Nephron (organoid): ENCODE results near the gene APBB2.

Experiments used
- H3K27ac Mint-ChIP-seq, 3 experiments: 2 replicates each; pipeline ENCODE4 v1.8.0; 2020; ENCODE audit warnings: mixed read lengths in 3 of 3, mild to moderate bottlenecking in 2 of 3, moderate library complexity in 1 of 3
- H3K27me3 Mint-ChIP-seq: 2 replicates; pipeline ENCODE4 v1.8.0; 2021; ENCODE audit warnings: low read depth, mild to moderate bottlenecking, moderate library complexity, mixed read lengths
- H3K36me3 Mint-ChIP-seq: 2 replicates; pipeline ENCODE4 v1.8.0; 2020; ENCODE audit warnings: low read depth, mixed read lengths
- H3K4me1 Mint-ChIP-seq: 2 replicates; pipeline ENCODE4 v1.8.0; 2020; ENCODE audit warnings: mixed read lengths
- H3K4me3 Mint-ChIP-seq, 3 experiments: 2 replicates each; pipeline ENCODE4 v1.8.0; 2020; ENCODE audit warnings: mild to moderate bottlenecking in 3 of 3, mixed read lengths in 3 of 3, moderate library complexity in 2 of 3
- H3K9me3 Mint-ChIP-seq: 2 replicates; pipeline ENCODE4 v1.8.0; 2020; ENCODE audit warnings: mixed read lengths
- TF ChIP-seq, protein P1 (sequence below), 3 experiments: fragments of 200-600 bp; sonication (generic); IDR thresholded peaks; one replicate each; pipeline ENCODE4 v1.5.0; 2021; ENCODE audit warnings: antibody characterized with exemption in 3 of 3; ENCODE audit not compliant: unreplicated experiment in 3 of 3

The APBB2 gene

DNA sequence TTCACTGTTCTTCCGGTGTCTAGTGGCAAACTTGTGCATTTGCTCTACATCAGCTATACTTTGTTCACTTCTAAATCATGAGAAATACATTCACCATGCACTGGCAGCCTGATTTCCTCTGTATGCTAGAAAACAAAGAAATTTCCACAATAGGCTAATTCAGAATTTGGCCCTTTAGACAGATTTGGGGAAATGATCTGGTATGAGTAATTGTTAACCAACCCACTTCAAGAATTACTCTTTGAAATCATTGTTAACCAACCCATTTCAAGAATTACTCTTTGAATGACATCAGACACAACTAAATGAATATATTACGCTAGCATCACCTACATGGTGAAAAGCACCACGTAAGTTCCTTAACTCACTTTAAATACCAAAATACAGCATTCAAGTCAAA is 14.6 kb downstream of the APBB2 start:
- TF ChIP-seq, protein P1, sequence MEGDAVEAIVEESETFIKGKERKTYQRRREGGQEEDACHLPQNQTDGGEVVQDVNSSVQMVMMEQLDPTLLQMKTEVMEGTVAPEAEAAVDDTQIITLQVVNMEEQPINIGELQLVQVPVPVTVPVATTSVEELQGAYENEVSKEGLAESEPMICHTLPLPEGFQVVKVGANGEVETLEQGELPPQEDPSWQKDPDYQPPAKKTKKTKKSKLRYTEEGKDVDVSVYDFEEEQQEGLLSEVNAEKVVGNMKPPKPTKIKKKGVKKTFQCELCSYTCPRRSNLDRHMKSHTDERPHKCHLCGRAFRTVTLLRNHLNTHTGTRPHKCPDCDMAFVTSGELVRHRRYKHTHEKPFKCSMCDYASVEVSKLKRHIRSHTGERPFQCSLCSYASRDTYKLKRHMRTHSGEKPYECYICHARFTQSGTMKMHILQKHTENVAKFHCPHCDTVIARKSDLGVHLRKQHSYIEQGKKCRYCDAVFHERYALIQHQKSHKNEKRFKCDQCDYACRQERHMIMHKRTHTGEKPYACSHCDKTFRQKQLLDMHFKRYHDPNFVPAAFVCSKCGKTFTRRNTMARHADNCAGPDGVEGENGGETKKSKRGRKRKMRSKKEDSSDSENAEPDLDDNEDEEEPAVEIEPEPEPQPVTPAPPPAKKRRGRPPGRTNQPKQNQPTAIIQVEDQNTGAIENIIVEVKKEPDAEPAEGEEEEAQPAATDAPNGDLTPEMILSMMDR (IDR thresholded peaks at IDR 0.05; ENCODE audit: unreplicated experiment in 3 of 3) = no peak
- H3K36me3 Mint-ChIP-seq = no peaks in the 10 kb centered on the region
- H3K4me1 Mint-ChIP-seq = peaks cover 38% of the 10 kb centered on the region
- no peak overlapping the region for H3K4me3 Mint-ChIP-seq
- H3K27ac Mint-ChIP-seq = no peak overlapping the region
- H3K27me3 Mint-ChIP-seq = no peaks in the 10 kb centered on the region
- no peaks in the 10 kb centered on the region for H3K9me3 Mint-ChIP-seq

DNA sequence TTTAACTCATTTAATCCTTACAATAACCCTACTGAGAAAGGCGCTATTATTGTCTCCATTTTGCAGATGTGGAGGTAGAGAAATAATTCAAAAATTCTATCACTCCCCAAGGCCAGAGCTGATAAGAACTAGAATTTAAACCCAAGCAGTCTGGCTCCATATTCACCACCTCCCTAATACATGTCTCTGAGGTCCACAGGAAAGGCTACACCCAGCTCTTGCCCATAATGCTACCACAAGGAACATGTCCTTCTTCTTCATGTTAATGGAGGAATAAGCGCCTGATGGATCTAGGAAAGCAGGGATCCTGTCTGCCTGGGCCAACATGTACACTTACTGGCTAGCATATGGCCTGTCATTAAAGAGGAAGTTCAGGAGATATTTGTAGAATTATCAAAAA is 16.3 kb downstream of the APBB2 start:
- no peaks in the 10 kb centered on the region for H3K36me3 Mint-ChIP-seq
- H3K9me3 Mint-ChIP-seq = no peaks in the 10 kb centered on the region
- no peak overlapping the region for H3K27ac Mint-ChIP-seq
- H3K4me1 Mint-ChIP-seq = peaks cover 20% of the 10 kb centered on the region
- no peaks in the 10 kb centered on the region for H3K27me3 Mint-ChIP-seq
- TF ChIP-seq, protein P1 (IDR thresholded peaks at IDR 0.05; ENCODE audit: unreplicated experiment in 3 of 3) = no peak
- H3K4me3 Mint-ChIP-seq = no peak overlapping the region

DNA sequence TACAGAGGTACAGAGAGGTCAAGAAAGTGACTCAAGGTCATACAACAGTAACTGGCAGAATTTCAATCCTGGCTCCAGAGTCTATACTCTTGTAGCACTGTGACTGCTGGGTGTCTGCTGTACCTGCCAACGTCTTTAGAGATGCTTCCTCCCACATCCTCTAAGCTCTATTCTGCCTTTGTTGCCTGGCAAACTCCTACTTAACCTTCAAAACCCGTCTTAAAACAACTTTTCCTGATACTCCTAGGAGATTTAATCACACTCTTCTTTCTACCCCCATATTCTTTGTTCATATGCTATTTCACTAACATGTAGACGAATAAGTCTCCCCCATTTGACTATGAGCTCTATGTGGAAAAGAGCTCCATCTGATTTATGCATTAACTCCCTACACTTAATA is 16.8 kb downstream of the APBB2 start:
- Mint-ChIP-seq H3K36me3 (no peaks in the 10 kb centered on the region), H3K4me3 (no peak overlapping the region), H3K27ac (peak overlapping the region in 1 of 3 experiments; percentile 8), H3K27me3 (no peaks in the 10 kb centered on the region), H3K9me3 (no peaks in the 10 kb centered on the region), H3K4me1 (peaks cover 15% of the 10 kb centered on the region)
- TF ChIP-seq, protein P1 (IDR thresholded peaks at IDR 0.05; ENCODE audit: unreplicated experiment in 3 of 3) = no peak

DNA sequence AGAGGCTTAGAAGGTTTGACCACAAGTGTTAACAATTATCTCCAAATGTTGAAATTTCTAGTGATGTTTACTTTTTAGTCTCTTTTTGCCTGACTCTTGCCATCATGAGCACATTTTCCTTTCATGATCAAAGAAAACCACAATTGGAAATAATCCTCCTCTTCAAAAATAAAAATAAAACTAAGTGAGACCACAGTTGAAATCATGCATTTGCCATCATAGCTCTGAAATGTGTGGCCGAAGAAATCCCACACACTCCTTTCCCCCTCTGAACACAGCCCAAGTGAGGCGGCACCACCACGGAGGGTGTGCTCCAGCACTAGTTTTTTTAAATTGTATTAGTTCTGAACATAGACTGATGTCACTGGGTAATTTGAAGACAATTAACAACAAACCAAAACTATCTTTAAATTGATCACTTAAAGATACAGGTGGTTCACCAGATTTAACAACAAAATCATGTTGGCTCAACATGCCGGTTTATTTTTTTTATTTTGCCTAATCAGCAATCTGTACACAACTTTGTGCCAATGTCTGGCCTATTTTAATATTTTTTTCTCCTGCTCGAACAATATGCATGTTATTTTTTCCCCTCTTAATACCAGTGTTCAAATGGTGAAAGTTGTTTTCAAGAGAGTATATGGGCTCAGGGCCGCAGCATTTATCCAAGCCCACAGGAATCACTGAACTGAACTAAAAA is 17.6 kb downstream of the APBB2 start:
- no peaks in the 10 kb centered on the region for H3K9me3 Mint-ChIP-seq
- H3K4me1 Mint-ChIP-seq = peaks cover 9% of the 10 kb centered on the region
- no peak overlapping the region for H3K4me3 Mint-ChIP-seq
- TF ChIP-seq, protein P1 (IDR thresholded peaks at IDR 0.05; ENCODE audit: unreplicated experiment in 3 of 3) = no peak
- no peaks in the 10 kb centered on the region for H3K36me3 Mint-ChIP-seq
- no peak overlapping the region for H3K27ac Mint-ChIP-seq
- no peaks in the 10 kb centered on the region for H3K27me3 Mint-ChIP-seq

DNA sequence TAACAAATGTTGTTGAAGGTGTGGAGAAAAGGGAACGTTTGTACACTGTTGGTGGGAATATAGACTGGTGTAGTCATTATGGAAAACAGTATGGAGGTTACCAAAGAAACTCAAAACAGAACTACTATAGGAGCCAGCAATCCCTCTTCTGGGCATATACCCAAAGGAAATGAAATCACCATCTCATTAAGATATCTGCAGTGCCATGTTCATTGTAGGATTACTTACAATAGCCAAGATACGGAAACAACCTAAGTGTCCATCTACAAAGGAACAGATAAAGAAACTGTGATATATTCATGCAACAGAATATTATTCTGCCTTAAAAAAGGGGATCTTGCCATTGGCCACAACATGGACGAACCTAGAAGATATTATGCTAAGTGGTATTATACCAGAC is 22.2 kb downstream of the APBB2 start:
- no peak overlapping the region for H3K4me3 Mint-ChIP-seq
- no peaks in the 10 kb centered on the region for H3K36me3 Mint-ChIP-seq
- no peaks in the 10 kb centered on the region for H3K27me3 Mint-ChIP-seq
- H3K4me1 Mint-ChIP-seq = peaks cover 16% of the 10 kb centered on the region
- TF ChIP-seq, protein P1 (IDR thresholded peaks at IDR 0.05; ENCODE audit: unreplicated experiment in 3 of 3) = no peak
- no peak overlapping the region for H3K27ac Mint-ChIP-seq
- H3K9me3 Mint-ChIP-seq = no peaks in the 10 kb centered on the region

DNA sequence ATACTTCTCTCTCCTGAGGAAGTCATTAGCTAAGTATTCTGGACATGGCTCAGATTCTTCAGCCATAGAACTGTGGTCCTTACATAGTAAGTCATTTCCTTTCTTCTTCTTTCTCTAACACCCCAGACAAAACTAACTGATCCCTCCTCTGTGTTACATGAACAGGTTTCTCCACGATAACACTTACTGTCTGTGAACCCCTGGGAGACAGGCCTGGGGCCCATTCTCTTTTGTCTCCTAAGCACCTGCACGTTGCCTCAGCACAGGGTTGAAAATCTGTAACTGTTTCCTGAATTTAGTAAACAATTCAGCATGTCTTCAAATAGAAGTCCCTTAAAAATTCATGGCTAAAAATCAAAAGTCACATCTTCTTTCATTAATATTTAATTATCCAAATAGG is 24.7 kb downstream of the APBB2 start:
- peaks cover 4% of the 10 kb centered on the region for H3K36me3 Mint-ChIP-seq
- H3K4me3 Mint-ChIP-seq = no peak overlapping the region
- TF ChIP-seq, protein P1 (IDR thresholded peaks at IDR 0.05; ENCODE audit: unreplicated experiment in 3 of 3) = no peak
- no peaks in the 10 kb centered on the region for H3K27me3 Mint-ChIP-seq
- peak overlapping the region; percentile 8 to 42 (median 20) for H3K27ac Mint-ChIP-seq
- H3K9me3 Mint-ChIP-seq = no peaks in the 10 kb centered on the region
- peaks cover 37% of the 10 kb centered on the region for H3K4me1 Mint-ChIP-seq
